A673 (cell line): Measurements from ENCODE around the gene GPN3.

Source experiments
- EZH2 ChIP-seq: fragments of 200-600 bp; sonication (generic); IDR thresholded peaks from 2 replicates; pipeline ENCODE4 v1.6.1; 2017; ENCODE audit warnings: borderline replicate concordance, low read depth, mild to moderate bottlenecking, mixed read lengths, antibody characterized with exemption, low read length; ENCODE audit not compliant: poor library complexity, severe bottlenecking
- TF ChIP-seq, protein P1 (sequence below): fragments of 300-800, 200-600 bp; sonication (generic); conservative IDR thresholded peaks from 2 replicates; pipeline ENCODE4 v1.5.1; 2017; ENCODE audit warnings: low read depth, mild to moderate bottlenecking, antibody characterized with exemption, low read length, moderate library complexity, mixed read lengths

DNA sequence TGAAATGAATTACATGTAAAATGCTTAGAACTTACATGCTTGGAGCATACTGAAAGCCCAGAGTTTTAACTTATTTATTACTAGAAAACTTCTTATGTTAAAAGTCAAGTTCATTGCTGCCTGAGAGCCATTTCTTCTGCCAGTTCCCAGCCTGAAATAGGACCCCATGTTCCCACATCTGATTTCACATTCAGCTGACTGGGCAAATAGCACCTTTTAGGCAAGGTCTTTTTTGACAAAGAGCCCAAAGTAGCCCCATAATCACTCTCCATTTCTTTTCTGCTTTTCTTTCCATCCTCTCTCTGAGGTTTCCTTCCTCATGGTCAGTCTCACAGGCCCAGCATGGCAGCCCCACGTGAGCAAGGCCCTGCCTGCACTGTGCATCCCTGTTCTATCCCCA lies 16.8 kb downstream of the GPN3 start:
- TF ChIP-seq, protein P1, sequence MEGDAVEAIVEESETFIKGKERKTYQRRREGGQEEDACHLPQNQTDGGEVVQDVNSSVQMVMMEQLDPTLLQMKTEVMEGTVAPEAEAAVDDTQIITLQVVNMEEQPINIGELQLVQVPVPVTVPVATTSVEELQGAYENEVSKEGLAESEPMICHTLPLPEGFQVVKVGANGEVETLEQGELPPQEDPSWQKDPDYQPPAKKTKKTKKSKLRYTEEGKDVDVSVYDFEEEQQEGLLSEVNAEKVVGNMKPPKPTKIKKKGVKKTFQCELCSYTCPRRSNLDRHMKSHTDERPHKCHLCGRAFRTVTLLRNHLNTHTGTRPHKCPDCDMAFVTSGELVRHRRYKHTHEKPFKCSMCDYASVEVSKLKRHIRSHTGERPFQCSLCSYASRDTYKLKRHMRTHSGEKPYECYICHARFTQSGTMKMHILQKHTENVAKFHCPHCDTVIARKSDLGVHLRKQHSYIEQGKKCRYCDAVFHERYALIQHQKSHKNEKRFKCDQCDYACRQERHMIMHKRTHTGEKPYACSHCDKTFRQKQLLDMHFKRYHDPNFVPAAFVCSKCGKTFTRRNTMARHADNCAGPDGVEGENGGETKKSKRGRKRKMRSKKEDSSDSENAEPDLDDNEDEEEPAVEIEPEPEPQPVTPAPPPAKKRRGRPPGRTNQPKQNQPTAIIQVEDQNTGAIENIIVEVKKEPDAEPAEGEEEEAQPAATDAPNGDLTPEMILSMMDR, result no peak
- TF ChIP-seq EZH2, result no peak
